ENCODE results near the gene MYO1B.

DNA sequence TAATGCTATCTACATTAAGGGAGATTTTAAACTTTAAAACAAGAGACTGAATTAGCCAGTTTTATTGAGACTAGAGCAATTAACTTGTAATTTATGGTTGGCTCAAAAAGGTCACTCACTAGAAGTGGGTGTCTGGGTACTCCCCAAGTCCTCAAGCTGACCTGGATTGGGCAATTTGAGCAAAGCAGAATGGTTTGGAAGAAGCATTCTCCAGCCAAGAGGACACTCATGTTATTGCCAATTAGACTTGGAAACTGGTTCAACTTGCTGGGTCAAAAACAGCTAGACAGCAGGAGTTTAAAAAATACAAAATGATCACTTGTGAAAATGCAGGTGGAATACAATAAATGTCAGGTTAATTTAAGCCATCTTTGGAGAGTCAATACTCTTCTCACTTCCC lies 29.5 kb upstream of the MYO1B start:
- TF ChIP-seq, protein P1, sequence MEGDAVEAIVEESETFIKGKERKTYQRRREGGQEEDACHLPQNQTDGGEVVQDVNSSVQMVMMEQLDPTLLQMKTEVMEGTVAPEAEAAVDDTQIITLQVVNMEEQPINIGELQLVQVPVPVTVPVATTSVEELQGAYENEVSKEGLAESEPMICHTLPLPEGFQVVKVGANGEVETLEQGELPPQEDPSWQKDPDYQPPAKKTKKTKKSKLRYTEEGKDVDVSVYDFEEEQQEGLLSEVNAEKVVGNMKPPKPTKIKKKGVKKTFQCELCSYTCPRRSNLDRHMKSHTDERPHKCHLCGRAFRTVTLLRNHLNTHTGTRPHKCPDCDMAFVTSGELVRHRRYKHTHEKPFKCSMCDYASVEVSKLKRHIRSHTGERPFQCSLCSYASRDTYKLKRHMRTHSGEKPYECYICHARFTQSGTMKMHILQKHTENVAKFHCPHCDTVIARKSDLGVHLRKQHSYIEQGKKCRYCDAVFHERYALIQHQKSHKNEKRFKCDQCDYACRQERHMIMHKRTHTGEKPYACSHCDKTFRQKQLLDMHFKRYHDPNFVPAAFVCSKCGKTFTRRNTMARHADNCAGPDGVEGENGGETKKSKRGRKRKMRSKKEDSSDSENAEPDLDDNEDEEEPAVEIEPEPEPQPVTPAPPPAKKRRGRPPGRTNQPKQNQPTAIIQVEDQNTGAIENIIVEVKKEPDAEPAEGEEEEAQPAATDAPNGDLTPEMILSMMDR (conservative IDR thresholded peaks at IDR 0.05 in 1 of 2, IDR thresholded peaks at IDR 0.05 in 1 of 2; ENCODE audit: low read depth in 1 of 2, low read length in 2 of 2): no peak
- no peak for TF ChIP-seq EZH2 (IDR thresholded peaks at IDR 0.05; ENCODE audit: low read length, missing control alignments)

Measured in fibroblast of lung (primary cell).